Measurements from ENCODE around the gene PYY.
"Not testable (repeated sequence)": the region's sequence is repeated elsewhere in the genome, so short reads cannot be mapped to it uniquely, and the experiment has no call there.

PYY gene

GRCh38 chr17:43982171-43982570, 28.4 kb upstream of the PYY start:
- intact Hi-C loops (cut with DNase I): no loop called here

GRCh38 chr17:43979671-43980070, 25.9 kb upstream of the PYY start:
- peak in 1 of 10 donors; percentile 8 for DNase-seq
- intact Hi-C loops (cut with DNase I): no loop called here

More at GRCh38 chr17:43982171-43982570, 28.4 kb upstream of the PYY start:
- peak in 1 of 10 donors; percentile 2 for DNase-seq

GRCh38 chr17:43979011-43979410, 25.3 kb upstream of the PYY start:
- DNase-seq: peak in 1 of 10 donors; percentile 15
- intact Hi-C loops (cut with DNase I): no loop called here

GRCh38 chr17:43978078-43978477, 24.3 kb upstream of the PYY start:
- DNase-seq: no peak
- intact Hi-C loops (cut with DNase I): no loop called here

DNA sequence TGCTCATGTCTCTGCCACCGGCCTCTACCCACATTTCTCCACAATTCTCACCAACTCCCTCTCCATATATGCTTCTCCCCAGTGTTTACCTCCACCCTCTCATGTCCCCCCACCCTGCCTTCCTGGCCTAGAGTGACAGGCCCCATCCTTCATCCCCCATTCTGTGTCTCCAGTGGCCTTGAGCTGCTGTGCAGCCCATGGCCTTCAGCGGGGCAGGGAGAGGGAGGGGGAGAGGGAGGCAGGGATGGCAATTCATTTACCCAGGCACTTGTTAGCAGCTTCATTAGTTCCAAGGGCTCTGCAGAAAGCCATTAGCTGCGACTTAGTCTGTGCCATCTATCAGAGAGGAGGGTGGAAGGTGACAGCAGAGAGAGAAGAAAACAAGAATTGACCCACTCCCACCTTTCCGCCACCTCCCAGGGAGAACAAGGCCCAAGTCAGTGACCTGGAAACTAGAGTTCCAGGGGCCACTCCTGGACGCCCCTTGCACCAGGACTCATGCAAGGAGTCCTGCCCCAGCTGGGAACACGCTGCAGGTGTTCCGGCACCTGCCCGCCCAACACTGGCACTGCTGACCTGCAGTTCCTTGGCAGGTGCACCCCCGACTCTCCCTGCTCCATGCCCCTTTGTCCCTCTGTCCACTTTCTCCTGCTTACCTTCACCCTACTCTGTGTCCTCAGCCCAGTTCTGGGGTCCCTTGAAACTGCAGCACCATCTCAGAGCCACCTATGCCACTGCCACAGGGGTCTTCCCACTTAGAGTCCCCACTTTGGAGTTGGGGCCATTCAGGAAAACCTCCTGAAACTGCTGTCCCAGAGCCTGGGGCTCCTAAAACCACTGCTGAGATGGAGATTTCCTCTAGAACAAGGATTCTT, 23.5 kb upstream of the PYY start:
- peak in 2 of 10 donors; percentile 43 to 64 for DNase-seq
- intact Hi-C loops (cut with DNase I): no loop called here

DNA sequence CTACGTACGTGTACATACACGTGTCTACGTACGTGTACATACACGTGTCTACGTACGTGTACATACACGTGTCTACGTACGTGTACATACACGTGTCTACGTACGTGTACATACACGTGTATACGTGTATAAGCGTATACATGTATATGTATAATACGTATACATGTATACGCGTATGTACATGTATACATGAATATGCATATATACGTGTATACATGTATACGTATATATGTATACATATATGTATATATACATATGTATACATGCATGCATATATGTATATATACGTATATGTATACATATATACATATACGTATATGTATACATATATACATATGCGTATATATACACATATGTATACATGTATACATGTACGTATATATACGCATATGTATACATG, 22.2 kb upstream of the PYY start:
- DNase-seq: no peak
- intact Hi-C loops (cut with DNase I): no loop called here

GRCh38 chr17:43974382-43975266, 20.9 kb upstream of the PYY start:
- intact Hi-C loops (cut with DNase I): no loop called here
- DNase-seq: peak in 2 of 10 donors; percentile 1 to 31

DNA sequence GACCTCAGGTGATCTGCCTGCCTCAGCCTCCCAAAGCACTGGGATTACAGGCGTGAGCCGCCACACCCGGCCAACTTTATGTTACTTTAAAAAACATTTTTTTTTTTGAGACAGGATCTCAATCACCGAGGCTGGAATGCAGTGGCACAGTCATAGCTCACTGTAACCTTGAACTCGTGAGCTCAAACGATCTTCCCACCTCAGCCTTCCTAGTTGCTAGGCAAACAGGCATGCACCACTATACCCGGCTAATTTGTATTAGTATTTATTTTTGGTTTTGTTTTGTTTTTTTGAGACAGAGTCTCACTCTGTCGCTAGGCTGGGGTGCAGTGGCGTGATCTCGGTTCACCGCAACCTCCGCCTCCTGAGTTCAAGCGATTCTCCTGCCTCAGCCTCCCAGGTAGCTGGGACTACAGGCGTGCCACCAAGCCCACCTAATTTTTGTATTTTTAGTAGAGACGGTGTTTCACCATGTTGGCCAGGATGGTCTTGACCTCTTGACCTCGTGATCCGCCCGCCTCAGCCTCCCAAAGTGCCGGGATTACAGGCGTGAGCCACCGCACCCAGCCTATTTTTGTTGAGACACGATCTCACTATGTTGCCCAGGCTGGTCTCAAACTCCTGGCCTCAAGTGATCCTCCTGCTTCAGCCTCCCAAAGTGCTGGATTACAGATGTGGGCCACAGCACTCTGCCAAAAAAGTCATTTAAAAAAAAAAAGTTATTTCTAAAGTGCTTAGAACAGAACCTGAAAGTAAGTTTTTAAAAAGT, 18.9 kb upstream of the PYY start:
- DNase-seq: peak in 2 of 10 donors; percentile 34 to 52
- intact Hi-C loops (cut with DNase I): not testable (repeated sequence)

- DNase-seq; intact Hi-C loops (cut with DNase I): not testable (repeated sequence)
These were observed 17.7 kb upstream of the PYY start for GRCh38 chr17:43971436-43971835.

DNA sequence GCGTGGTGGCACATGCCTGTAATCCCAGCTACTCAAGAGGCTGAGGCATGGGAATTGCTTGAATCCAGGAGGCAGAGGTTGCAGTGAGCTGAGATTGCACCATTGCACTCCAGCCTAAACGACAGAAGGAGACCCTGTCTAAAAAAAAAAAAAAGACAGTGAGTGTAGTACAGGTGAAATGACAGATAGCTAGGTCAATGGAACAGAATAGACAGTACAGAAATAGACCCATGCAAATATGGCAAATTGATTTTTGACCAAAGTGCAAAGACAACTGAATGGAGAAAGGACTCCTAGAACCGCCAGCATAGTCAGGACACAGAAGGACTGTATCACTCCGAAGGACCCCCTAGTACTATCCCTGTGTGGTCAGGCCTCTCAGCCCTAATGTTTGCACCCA, 16.6 kb upstream of the PYY start:
- intact Hi-C loops (cut with DNase I): no loop called here
- no peak for DNase-seq

- DNase-seq: peak in 2 of 10 donors; percentile 17 to 30
- intact Hi-C loops (cut with DNase I): no loop called here
These were observed 13.6 kb upstream of the PYY start for GRCh38 chr17:43967251-43967875.

DNA sequence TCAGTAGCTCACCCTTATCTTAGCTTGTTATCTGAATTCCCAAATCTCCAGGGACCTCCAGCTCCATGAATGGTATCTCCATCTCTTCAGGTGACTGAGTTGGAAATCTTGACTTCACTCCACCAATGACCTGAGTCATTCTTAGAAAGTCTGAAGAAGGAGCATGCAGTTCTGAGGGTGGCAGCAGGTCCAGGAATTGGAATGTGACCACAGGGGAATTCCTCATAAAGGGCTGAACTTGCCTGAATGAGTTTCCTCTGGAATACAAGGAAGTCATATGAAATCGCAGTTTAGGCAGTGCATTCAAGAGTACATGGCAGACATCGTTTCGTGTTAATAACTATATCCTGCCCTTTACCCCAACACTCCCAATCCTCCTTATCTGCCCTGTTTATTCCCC, 12.5 kb upstream of the PYY start:
- DNase-seq: peak in 1 of 10 donors; percentile 7
- intact Hi-C loops (cut with DNase I): no loop called here

DNA sequence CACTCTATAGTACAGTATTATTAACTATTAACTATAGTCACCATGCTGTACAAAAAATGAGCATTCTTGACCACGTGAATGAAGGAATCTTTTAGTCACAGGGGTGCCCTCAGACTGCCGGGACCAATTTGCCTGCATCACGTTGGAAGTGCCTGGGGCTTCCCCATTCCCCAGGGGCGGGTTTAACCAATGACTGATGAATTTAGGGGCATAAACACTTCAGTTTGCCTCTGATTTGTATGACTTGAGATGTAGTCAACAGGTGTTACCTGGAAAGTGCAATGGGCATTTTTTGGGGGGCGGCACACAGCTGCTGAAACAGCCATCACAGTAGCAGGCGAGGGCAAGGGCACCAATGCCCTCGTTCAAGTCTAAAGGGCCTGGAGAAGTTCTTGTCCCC, 8.7 kb upstream of the PYY start:
- intact Hi-C loops (cut with DNase I): no loop called here
- peak in 2 of 10 donors; percentile 10 to 19 for DNase-seq

GRCh38 chr17:43961954-43962353, 8.2 kb upstream of the PYY start:
- no peak for DNase-seq
- intact Hi-C loops (cut with DNase I): no loop called here

- intact Hi-C loops (cut with DNase I): not testable (repeated sequence)
- DNase-seq: peak in 1 of 10 donors; percentile 4
These were observed 7.6 kb upstream of the PYY start for GRCh38 chr17:43961292-43961691.

DNA sequence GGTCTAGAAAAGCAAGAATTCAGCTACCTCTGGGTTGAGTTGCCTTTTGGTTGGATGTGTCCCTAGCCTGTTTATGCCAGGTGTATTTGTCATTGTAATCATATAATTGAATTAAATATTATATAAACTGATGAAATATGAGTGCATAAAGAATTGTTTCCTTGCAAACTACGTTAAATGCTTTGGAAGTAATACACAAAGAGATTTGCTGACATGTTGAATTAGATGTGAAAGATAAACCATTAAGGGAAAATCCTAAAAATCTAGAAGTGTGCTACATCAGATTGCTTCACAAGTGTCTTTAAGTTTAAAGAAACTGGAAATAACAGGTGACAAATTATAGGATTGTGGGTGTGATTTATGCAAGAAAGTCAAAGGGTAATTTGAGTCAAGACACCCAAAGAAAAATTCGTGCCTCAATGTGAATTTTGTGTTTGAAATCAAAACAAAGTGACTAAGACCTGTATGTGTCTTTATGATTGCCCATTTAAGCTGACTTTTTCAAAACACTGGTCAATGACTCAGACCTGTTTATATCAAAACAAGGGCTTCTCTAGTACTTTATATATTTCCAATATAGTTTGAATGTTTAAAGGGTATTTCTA, 5.1 kb upstream of the PYY start:
- no peak for DNase-seq
- intact Hi-C loops (cut with DNase I): no loop called here

DNA sequence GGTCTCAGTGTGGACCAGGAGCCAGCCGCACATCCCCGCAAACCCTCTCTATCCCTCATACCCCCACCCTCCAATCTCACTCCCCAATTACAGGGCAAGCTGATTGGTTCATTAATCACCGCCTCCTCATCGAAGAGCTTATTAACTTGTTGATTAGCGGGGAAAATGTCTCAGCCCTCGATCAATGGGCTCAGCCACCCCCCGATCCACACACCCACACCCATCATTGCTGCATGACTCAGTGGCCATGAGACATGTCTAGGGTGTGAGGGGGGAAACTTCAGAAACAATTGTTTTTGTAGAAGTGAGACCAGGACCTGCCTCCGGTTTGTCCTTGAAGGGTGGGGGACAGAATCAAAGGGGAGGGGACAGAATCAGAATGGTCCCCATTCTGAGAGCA, 2.5 kb upstream of the PYY start:
- intact Hi-C loops (cut with DNase I): no loop called here
- DNase-seq: peak in 3 of 10 donors; percentile 35 to 39 (median 38)

DNA sequence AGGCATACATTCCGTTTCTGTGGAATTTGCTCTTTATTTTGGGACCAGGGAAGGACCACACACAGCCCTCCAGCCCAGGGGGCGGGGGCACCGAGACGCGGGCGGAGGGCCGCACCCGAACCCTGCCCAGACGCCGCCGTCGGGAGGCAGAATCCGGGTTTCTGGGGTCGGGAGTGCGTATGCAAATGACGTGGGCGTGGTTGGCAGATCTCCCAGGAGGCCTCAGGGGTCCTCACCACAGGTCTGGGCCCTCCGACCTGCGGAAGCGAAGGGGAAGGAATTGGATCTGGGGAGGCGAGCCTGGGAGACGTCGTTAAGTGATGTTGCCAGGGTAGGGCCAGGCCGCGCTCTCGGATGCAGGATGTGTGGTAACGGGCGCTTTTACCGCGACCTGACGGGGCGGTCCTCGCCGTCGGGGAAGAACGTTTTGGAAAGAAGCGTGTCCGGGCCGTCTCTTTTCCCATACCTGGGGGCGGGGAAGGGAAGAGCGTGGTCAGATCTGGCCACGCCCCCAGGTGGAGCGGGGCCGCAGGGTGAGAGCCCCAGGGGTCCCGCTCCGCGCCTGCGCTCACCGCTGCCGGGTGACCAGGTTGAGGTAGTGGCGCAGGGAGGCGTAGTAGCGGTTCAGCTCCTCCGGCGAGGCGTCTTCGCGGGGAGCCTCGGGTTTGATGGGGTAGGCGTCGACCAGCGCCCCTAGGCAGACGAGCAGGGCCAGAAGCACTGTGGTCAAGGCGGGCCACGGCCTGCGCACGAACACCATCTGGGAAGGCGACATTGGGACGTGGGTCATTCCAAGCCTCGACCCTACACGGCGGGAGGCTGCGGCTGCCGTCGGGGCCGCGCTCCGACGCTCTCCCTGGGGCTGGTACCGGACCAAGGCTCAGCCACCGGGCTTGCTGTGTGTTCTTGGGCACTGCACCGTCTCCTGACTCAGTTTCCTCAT, 745 bp downstream of the PYY start:
- intact Hi-C loops (cut with DNase I): no loop called here
- peak in 2 of 10 donors; percentile 31 to 64 for DNase-seq

DNA sequence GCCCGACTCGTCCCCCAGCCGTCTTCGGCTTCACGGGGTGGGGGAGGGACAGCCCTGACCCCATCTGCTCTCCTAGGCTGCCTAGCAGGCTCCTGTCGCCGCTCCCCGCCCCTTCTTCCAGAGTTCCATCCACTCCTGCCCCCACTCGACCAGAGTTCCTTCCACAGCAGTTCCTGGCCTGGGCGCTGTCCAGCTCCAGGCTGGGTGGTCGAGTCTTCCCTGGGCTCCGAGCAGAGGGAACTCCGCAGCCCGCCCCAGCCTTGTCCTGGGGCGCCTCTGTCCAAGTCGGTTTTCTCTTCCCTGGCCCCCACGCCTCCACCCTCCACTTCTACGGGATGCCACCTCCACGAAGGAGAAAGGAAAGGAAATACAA, 1.4 kb downstream of the PYY start:
- intact Hi-C loops (cut with DNase I): no loop called here
- peak in 2 of 10 donors; percentile 35 to 61 for DNase-seq

Measured in posterior cingulate gyrus (tissue), 11 donors.